ENCODE data around the gene STK17A.

The STK17A gene

DNA sequence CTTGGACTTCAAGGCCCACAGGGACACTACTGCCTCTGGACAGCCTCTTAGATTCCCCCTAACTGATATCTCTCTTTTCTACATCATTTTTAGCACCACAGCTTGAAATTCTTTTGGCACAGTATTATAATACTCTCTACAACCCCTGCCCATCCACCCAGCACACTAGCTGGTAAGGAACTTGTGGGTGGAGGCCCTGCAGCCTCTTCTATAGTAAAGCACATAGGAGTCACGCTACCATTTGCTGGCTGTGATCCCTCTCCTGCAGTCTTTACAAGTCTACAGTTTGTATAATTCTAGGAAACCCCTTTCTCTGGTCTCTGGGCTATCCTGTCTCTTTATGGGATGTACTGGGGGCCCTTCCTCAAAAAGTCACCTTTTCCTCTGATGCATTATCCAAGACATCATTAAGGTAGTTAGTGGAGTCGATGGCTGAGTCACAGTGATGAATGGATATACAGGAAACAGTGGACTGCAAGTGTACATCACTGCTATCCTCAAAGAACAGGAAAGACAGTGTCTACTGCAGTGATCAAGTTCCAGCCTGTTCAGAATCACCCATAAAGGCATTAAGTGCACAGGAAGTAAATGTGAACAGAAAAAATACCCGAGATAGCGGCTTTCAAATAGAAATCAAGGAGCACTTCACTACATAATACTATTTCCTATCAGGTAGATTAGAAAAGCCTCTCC lies 54.4 kb downstream of the STK17A start:
- no peak for DNase-seq

DNA sequence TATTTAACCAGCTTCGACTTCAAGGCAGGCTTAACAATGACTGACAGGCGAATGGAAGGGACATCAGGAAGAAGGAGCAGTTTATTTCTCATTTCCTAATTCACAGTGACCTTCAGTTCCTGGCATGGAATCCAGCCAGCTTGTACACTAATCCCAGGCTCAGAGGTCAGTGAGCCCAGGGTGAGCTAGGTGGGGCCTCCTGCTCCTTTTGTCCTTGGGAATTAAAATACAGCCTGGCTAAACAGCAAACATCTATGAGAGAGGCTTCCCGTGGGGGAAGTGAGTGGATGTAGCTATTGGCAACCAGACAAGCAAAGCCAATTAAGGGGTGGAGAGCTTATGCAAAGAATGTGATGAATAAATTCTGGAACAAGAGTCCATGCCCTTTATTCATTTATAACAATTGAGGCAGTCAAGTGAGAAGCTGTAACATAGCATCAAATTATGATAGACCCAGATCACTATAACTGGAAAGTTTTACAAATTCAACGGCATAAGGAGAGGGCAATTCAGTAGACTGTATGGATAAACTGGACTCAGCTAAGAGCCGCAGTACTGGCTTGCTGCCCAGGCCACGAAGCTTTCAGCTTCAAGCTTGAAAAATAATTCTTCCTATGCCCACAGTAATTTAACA lies 57.1 kb downstream of the STK17A start:
- peak; percentile 85 for DNase-seq

DNA sequence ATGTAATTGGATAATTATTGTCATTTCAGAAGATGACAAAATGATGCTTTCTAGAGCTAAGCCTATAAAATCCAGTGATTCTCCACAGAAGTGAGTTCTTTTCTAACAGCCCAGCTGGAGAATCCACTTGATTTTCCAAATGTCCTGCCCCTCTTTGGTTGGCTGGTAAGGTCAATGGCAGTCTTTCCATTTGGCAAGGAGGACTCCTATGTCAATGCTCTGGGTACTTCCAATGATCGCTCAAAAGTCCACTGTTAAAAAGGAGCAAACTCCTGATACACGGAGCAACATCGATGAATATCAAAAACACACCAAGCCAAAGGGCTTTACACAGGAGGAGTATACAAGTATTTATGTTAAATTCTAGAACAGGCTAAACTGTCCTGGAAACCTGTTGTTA lies 57.8 kb downstream of the STK17A start:
- no peak for DNase-seq

DNA sequence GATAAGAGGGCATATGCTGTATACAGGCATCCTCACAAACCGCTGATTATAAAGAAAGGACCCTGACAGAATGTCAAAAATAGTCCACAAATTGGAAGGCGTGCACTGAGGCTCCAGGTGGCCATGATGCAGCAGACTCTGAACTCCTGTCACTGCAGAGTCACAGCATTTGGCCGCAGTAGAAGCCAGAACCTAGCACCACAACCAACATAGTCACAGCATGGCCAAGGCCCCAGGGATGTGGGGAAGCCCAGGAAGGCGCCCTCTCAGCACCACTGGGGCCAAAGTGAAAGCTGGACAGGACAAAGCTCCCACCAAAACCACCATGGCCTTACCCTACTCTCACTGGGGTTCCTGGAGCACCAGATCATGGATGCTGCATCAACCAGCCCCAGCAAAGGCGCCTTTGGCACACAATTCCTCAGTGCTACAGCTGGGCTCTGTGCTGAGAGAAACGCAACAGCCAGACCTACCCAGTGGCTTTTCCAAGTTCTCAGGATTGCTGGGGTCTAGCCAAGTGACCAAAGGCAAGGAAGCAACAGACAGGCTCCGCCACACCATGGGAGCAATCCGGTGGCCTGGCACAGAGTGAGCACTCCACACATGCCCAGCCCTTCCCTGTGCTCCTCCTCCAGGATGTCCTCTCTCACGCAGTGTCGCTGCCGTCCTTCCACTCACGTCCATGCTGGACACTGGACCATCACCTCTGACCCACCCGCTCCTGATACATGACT lies 60.2 kb downstream of the STK17A start:
- DNase-seq, result no peak

DNA sequence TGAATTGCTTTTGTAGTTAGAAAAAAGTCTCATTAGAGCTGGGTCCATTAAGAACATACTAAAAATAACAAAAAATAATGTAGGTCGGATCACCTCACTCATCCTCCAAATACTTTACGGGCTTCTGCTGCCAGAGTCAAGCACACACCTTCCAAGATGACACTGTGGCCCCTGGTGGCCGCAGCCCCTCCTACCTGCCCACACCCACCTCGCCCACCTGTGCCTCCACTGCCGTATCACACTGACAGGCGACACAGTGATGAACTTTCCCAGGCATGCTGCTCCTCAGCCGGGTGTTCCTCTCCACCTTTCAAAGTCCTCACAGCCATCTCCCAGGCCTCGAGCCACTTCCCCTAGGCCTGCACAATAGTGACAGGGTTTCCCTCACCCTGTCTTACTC lies 60.9 kb downstream of the STK17A start:
- DNase-seq, result no peak

DNA sequence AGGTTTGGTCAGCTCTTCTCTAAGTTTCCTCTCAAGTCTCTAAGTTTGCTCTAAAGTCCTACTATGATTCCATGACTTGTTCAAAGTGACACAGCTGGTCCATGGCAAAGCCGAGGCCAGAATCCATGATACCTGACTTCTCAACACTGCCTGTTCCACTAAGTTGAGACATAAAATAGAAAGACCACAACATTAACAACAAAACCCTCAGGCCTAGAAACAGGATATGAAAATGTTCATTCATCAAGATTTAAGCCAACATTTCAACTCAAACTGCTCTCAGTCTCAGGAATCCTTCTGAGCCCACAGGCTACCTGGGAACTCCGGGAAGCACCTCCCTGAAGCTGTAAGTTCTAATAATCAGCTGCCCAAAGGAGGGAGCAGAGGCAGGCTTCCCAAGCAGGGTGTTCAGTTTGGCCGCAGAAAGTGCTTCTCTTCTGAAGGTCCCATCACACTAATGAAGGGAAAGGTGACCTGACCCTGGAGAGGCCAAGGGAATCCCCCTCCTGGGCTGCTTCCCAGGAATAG lies 62.9 kb downstream of the STK17A start:
- no peak for DNase-seq

DNA sequence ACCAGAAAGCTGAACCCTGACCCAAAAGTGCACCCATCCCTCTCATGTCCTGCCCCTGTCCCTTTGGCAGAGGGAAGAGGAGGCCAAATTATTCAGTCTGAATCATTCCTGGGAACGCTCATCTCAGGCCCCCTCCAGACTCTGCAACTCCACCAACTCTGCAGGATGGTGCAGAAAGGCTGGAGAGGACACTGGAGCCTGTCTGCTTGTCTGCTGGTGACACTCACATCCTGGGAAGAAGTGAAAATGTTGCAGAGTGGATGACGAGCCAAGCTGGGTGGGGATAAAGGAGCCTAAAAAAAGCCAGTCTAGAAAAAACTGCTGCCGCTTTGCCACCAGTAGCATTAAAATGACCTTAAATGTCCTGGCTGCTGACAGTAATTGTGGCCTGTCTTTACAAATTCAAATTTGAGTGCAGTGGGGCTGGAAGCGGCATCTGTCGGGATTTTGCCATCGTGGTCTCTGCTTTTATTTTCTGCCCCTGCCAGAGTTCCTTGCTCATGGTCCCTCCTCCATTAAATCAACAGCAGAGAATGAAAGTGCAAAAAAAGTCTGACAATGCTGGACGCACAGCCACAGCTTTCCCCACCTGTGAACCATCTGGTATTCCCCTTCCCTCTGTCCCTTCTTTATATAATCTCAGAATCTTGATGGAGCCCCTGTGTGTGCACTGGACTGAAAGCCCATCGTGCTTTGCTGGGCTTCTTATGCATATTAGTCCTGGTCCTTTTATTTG lies 63.9 kb downstream of the STK17A start:
- no peak for DNase-seq

DNA sequence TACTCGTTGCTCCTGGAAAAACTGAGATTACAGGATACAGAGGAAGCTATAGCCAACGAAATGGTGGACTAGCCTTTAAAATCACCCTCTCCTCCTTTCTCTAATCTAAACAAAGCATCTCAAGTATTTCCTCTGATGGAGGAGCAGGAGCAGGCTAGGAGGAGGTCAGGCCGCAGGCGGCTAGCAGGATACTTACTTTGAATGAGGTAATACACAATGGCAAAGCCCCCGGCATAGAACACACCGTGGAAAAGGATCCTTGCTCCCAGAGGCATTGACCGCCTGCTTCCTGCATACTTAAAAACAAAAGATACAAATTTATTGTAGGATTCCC lies 64.4 kb downstream of the STK17A start:
- no peak for DNase-seq

DNA sequence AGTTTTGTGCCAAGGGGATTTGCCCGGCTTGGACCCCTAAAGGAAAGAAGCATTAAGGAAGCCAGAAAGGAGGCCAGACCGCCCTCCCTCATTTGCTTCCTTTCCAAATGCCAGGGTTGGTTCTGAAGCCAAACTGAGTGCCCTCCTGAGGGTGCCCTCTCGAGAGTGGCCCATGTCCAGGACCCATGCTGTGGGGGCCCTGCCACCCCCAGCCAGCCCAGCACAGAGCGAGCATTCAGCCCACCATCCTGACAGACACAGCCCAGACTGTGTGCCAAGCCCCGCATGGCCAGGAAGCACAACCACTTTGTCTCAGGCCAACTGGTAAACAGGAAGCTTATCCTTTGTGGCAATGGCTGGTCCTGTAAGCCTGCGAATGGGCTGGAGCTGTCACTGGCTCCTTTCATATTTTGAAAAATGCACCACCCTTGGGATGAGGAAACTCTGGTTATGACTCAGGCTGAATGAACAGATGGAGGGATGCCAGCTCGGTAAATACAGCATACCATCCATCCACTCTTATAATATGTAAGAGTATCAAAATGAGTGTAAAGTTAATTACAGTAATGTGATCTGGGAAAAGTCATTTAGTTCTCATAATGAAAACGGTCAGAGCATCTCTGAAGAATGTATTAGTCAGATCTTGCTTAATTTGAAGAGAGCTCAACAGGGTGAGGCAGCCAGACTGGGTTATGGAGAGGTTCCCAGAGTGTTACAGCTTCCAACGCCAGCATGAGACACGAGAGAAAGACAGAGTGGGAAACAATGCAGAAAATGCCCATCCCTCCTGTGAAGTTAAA lies 65.0 kb downstream of the STK17A start:
- peak; percentile 74 for DNase-seq

DNA sequence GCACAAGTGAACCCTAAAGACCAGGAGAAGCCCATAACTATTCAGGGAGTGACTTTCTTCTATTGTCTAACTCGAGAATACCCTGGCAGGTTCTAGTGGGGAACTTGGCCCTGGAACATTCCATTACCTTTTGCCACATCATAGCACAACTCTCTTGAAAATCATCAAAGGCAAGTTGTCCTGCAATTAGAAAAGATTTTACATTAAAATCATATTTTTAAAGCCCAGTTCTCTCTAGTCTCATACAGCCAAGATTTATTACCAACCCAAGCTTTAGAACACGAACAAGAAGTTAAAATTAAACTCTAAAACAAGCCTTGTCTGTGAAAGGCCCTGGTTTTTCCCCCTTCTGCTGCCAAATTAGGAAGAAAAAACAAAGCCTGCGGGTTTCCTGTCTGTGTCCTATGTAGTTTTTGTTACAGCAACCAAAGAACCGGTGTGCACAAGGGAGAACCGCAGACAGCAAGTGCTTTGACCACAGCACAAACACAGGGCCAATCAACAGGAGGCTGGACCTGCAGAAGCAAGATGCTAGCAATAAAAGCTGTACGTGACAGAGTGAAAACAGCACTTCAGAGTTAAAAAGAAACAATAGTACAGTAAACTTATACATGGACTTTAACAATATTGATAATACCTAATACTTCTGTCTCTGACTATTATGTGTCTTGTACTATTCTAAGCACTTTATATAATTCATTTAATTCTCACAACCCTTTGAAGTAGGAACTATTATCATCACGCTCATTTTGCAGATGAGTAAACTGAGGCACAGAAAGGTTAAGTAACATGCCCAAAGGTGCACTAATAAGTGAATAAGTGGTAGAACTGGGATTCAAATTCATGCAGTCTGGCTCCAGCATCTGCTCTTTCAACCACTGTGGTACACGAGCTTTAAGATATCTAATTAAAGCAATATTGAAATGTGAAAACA lies 65.8 kb downstream of the STK17A start:
- no peak for DNase-seq

DNA sequence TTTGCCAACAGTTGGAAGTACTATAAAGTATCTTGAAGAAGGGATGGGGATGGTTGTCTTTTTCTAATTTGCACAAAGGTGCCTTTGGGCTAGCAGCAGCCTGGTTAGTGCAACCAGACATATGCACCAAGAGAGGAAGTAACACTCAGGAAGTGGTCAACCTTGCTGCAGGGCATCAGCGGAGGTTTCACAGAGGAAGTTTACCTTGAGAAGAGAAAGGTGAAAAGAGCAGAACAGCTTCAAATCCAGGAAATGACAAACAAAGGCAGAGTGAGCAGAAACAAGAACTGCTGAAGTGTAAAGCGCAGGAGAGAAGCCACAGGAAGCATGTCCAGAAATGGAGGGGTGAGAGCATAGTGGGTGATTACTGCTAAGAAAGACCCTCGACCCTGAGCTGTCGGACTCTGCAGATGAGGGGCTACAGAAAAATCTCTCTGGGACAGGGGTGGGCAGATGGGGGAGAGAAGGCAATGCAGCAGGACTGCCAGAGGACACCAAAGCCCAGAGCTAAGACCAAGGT lies 66.9 kb downstream of the STK17A start:
- DNase-seq, result no peak

DNA sequence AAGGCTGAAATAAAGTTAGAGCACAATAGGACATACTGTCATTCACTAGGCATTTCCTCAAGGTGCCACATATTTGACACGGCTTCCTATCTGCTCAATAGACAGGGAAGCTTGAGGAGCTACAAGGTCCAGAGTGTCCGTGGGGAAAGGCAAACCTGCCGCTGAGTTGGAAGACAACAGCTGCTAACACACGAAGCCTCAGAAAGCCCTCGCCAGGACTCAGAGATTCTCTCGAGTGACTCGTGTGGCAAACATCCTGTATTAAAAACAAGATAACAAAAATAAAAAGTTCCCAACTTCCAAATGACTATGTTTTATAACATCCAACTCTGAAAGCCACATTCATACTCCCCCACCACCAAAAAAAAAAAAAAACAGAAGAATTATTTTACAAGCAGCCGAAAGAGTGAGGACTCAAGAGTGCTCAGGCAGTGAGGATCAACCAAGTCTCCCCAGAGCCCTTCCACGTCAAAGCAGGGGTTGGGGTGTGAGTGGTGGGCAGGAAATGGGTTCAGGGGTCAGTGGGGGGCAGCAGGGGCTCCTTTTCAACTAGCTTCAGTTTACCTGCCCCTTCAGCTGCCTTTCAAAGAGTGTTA lies 67.6 kb downstream of the STK17A start:
- DNase-seq, result no peak

DNA sequence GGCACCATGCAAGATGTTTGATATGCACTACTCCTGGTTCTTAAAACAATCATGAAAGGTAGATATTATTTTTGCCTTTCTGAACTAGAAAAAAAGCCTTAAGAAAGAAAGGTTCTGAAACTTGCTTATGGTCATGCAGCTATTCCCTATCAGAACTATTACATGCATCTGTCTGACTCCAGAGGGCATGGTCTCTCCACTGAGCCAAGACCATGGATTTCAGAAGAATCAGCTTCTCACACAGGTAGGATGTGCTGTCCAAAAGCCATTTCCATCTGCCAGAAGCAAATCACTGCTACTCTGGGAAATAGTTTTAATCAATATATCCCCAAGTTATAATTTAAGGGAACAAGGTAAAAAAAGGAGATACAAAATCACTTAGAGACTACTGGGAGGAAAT lies 69.5 kb downstream of the STK17A start:
- no peak for DNase-seq

DNA sequence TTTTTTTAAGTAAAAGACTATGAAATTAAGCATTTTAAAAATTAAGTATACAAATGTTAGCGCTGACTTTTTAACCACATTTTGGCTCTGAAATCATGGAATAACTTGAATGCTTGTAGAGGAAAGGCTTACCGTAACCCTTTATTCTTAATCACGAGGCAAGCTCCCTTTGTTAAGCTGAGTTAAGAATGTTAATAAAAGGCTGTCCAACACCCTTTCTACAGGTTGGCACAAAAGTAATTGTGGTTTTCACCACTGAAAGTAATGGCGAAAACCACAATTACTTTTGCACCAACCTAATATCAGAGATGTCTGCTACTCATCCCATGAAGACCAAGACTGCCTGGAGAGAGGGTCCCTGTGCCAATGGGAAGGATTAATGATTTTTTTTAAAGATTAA lies 70.6 kb downstream of the STK17A start:
- no peak for DNase-seq

DNA sequence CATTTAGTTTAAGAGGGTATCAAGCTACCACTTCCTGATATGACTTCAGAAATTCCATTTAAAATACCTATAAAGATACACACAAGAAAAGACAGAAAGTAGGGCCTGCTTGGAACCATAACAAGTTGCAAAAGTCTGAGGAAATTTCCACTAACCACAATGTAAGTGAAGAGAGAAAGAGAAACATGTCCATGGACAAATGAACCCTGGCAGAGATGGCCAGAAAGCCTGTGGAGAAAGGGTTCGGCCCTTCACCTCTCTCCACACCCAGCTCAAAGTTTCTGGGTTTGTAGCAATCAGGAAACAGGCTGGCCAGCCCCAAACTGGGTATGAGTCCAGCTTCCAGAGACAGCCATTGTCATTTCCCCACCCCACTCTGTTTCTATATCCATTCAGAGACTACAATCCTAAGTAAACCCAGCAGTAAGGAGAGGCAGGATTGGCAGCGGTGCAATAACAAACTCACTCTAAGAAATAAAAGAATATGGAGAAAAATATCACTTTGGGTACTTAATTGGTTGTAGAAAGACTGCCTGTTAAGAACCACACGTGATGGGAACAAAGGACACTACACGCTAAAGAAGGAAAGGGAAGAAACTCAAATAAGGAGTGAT lies 71.1 kb downstream of the STK17A start:
- no peak for DNase-seq

DNA sequence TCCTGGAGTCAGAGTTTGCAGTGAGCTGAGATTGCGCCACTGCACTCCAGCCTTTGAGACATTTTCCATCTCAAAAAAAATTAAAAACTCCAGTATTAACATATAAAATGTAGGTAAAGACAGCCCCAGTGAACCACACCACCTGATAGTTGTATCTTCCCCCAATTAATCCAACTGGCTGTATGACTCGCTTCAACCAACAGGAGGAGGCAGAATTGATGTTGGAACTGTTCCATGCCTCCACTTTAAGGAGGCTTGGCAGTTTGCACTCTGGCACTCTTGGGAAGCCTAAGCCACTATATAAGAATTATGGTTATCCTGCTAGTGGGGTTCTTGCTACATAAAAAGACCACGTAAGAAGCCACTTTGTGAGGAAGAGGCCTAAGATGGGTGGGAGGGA lies 72.7 kb downstream of the STK17A start:
- DNase-seq, result no peak

DNA sequence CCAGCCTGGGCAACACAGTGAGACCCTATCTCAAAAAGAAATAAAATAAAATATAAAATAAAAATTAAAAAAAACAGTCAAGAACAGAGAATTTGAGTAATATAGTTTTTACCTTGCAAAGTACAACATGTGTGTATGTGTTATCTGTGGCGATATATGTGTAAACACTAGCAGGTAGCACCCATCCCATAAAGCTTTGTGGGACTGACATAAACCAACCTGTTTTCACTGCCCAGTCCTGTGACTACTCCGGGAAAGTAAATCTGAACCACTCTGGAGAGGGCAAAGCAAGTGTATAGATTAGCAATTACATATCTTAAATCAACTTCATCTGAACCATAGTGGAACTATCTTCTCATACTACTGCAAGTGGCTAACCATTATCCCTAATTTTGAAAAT lies 74.1 kb downstream of the STK17A start:
- no peak for DNase-seq

DNA sequence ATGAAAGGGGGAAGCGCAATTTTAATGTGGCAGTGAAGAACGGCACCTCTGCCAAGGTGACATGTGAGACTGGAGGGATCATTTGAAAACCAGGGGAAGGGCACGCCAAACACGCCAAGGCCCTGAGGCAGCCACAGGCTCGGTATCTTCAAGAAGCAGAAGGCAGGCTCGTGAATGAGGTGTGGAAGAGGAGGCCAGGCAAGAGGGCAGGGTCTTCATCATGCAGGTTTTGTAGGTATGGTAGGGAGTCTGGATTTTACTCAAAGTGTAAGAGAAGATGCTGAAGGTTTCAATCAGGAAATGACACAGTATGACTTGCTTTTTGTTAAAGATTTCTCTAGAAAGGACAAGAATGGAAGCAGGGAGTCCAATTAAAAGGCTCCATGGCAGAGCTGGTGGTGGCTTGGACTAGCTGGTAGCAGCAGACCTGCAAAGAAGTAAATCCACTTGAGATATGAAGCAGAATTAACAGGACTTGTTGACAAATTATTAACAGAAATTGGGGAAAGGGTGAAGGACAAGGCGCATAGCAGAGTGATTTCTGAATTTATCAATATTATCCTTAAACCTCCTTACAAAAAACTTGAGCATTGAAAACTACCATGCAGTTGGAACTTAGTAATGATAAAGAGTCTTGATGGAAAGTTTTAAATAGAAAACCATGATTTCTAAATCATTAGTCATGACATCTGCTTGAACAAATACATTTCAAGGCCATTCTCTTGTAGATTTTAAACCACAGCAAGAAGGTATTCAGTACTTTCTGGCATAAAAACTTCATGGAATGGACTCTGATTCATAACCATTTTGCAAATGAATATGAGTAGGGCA lies 76.0 kb downstream of the STK17A start:
- DNase-seq, result no peak

DNA sequence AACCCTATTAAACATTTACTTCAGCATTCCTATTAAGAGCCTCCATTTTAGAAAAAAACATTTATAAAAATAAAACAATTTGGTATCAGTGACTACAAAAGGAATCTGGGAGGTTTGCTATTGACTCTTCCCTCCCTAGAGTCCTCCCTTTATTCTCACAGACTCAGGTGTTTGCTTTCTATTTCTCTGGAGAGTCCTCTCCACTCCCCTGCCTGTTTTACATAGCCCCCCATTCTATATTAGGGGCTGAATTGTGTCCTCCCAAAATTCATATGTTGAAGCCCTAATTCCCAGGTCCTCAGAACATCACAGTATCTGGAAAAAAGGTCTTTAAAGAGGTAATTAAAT lies 76.6 kb downstream of the STK17A start:
- DNase-seq, result no peak

DNA sequence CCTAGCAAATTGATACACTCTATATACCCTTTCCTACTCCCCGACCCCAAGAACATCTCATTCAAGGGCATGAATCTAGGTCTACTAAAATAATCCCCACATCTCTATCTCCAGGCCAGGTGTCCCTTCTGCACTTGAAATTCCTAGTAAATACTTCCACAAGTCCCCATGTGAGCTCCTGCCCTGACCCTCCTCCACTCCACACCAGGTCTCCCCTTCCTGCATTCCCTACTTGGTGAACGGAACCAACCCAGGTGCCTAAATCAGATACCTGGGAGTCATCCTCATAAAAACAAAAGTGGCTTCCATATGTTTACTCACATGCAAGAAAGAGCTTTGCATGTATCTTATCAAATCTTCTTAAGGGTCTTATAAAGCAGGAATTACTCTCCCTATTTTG lies 77.2 kb downstream of the STK17A start:
- no peak for DNase-seq

Measured in NCI-H1436 (cell line).